HG02938 (cell line): ENCODE results near the gene ZMYM3.

Source experiments
- ATAC-seq: cut with Tn5 transposase; IDR thresholded peaks from one replicate; pipeline ENCODE4 v1.9.1; 2021; ENCODE audit warnings: mild to moderate bottlenecking, moderate library complexity; ENCODE audit not compliant: unreplicated experiment

Gene ZMYM3

GRCh38 chrX:71253253-71254091, 468 bp downstream of the ZMYM3 start:
- no peak for ATAC-seq

GRCh38 chrX:71252221-71252620, 1.7 kb downstream of the ZMYM3 start:
- ATAC-seq: no peak

- no peak for ATAC-seq
Observed at GRCh38 chrX:71251466-71251973, 2.4 kb downstream of the ZMYM3 start.

GRCh38 chrX:71250841-71251240, 3.1 kb downstream of the ZMYM3 start:
- no peak for ATAC-seq

GRCh38 chrX:71245159-71245558, 8.8 kb downstream of the ZMYM3 start:
- ATAC-seq: no peak

GRCh38 chrX:71244359-71245128, 9.4 kb downstream of the ZMYM3 start:
- ATAC-seq: no peak

GRCh38 chrX:71241301-71241700, 12.6 kb downstream of the ZMYM3 start:
- no peak for ATAC-seq

GRCh38 chrX:71239781-71240180, 14.2 kb downstream of the ZMYM3 start:
- no peak for ATAC-seq

- ATAC-seq: no peak
Observed at GRCh38 chrX:71236836-71237235, 17.1 kb downstream of the ZMYM3 start.

GRCh38 chrX:71235482-71235881, 18.5 kb downstream of the ZMYM3 start:
- ATAC-seq: no peak

- no peak for ATAC-seq
Observed at GRCh38 chrX:71228063-71228642, 25.8 kb downstream of the ZMYM3 start.

- ATAC-seq: no peak
Observed at GRCh38 chrX:71227370-71228062, 26.4 kb downstream of the ZMYM3 start.

- ATAC-seq: no peak
Observed at GRCh38 chrX:71225676-71226075, 28.3 kb downstream of the ZMYM3 start.

GRCh38 chrX:71225009-71225408, 28.9 kb downstream of the ZMYM3 start:
- no peak for ATAC-seq

- ATAC-seq: no peak
Observed at GRCh38 chrX:71224098-71224708, 29.7 kb downstream of the ZMYM3 start.

GRCh38 chrX:71222929-71223328, 31.0 kb downstream of the ZMYM3 start, which contains the start of gene GJB1:
Gene GJB1, plus strand, starts transcription at chrX:71223224. Its CDS starts 484 bp downstream, at chrX:71223708.
- ATAC-seq: no peak

- no peak for ATAC-seq
Observed at GRCh38 chrX:71221145-71221544, 32.8 kb downstream of the ZMYM3 start.

- ATAC-seq: no peak
Observed at GRCh38 chrX:71217298-71217697, 36.6 kb downstream of the ZMYM3 start.

- ATAC-seq: no peak
Observed at GRCh38 chrX:71216485-71216884, 37.5 kb downstream of the ZMYM3 start.

GRCh38 chrX:71215338-71215912, 38.5 kb downstream of the ZMYM3 start:
- no peak for ATAC-seq
